Neural progenitor cell (in vitro differentiated cells): ENCODE results near the gene MOCOS. TPM values are rescaled to one million over a fixed set of nuclear protein-coding genes. Genes with fewer than 3 reads are reported as not detected.

ENCODE experiments used
- DNase-seq: peaks from one replicate; pipeline ENCODE4 v3.0.0-alpha.2; 2016; ENCODE audit warnings: low spot score
- H2AFZ ChIP-seq: fragments of 200-600 bp; sonication (generic); replicated peaks from 2 replicates; pipeline ENCODE4 v1.6.1; 2016; ENCODE audit warnings: antibody characterized with exemption
- H3F3A ChIP-seq: fragments of 200-600 bp; sonication (generic); 2 replicates; pipeline ENCODE4 v1.6.1; 2016; ENCODE audit warnings: antibody characterized with exemption, low read depth
- H3K27ac ChIP-seq: fragments of 200-600 bp; sonication (generic); 2 replicates; pipeline ENCODE4 v1.5.1; 2016; ENCODE audit warnings: mild to moderate bottlenecking
- H3K27me3 ChIP-seq: fragments of 200-600 bp; sonication (generic); 2 replicates; pipeline ENCODE4 v1.6.1; 2016; ENCODE audit warnings: mild to moderate bottlenecking, moderate library complexity
- H3K36me3 ChIP-seq: fragments of 200-600 bp; sonication (generic); 2 replicates; pipeline ENCODE4 v1.5.1; 2016
- H3K4me1 ChIP-seq: fragments of 200-600 bp; sonication (generic); 2 replicates; pipeline ENCODE4 v1.6.1; 2016; ENCODE audit warnings: mixed run types
- H3K4me2 ChIP-seq: fragments of 200-600 bp; sonication (generic); 2 replicates; pipeline ENCODE4 v1.6.1; 2016
- H3K4me3 ChIP-seq: fragments of 200-600 bp; sonication (generic); 2 replicates; pipeline ENCODE4 v1.5.1; 2016
- H3K79me2 ChIP-seq: fragments of 200-600 bp; sonication (generic); 2 replicates; pipeline ENCODE4 v1.6.1; 2016; ENCODE audit warnings: low read depth
- H3K9ac ChIP-seq: fragments of 200-600 bp; sonication (generic); 2 replicates; pipeline ENCODE4 v1.6.1; 2016
- H3K9me3 ChIP-seq: fragments of 200-600 bp; sonication (generic); 2 replicates; pipeline ENCODE4 v1.5.1; 2016; ENCODE audit warnings: low read depth
- H4K20me1 ChIP-seq: fragments of 200-600 bp; sonication (generic); 2 replicates; pipeline ENCODE4 v1.6.1; 2016; ENCODE audit warnings: low read depth
- H3K27ac Mint-ChIP-seq: 3 replicates; pipeline ENCODE4 v1.8.0; 2021; ENCODE audit warnings: mixed read lengths
- H3K27me3 Mint-ChIP-seq: 2 replicates; pipeline ENCODE4 v1.8.0; 2022; ENCODE audit warnings: low read depth, mild to moderate bottlenecking, inconsistent platforms, moderate library complexity, mixed read lengths; ENCODE audit not compliant: insufficient read depth
- H3K36me3 Mint-ChIP-seq: 3 replicates; pipeline ENCODE4 v1.8.0; 2021; ENCODE audit warnings: mixed read lengths
- H3K4me1 Mint-ChIP-seq: 3 replicates; pipeline ENCODE4 v1.8.0; 2021; ENCODE audit warnings: mixed read lengths
- H3K4me3 Mint-ChIP-seq: 3 replicates; pipeline ENCODE4 v1.8.0; 2021; ENCODE audit warnings: mild to moderate bottlenecking, moderate library complexity, mixed read lengths
- H3K9me3 Mint-ChIP-seq: 3 replicates; pipeline ENCODE4 v1.8.0; 2020; ENCODE audit warnings: mixed read lengths
- EZH2 ChIP-seq: fragments of 200-600 bp; sonication (generic); IDR thresholded peaks from 2 replicates; pipeline ENCODE4 v1.6.1; 2017; ENCODE audit warnings: antibody characterized with exemption, mild to moderate bottlenecking, moderate library complexity
- EZH2phosphoT487 ChIP-seq: fragments of 200-600 bp; sonication (generic); IDR thresholded peaks from 2 replicates; pipeline ENCODE4 v1.6.1; 2017; ENCODE audit warnings: antibody characterized with exemption
- total RNA-seq: library from RNA; depleted of rRNA; stranded (reverse); fragments of >200 nt; gene quantifications from 2 replicates; pipeline ENCODE4 v1.2.3, GENCODE V29; 2015; ENCODE audit warnings: low replicate concordance
- TF ChIP-seq, protein P1 (sequence below): fragments of 200-600 bp; sonication (generic); IDR thresholded peaks from 2 replicates; pipeline ENCODE4 v1.5.1; 2017; ENCODE audit warnings: antibody characterized with exemption, mild to moderate bottlenecking

The MOCOS gene
- total RNA-seq, 1 donor from 2014 or later: 0.36 TPM

DNA sequence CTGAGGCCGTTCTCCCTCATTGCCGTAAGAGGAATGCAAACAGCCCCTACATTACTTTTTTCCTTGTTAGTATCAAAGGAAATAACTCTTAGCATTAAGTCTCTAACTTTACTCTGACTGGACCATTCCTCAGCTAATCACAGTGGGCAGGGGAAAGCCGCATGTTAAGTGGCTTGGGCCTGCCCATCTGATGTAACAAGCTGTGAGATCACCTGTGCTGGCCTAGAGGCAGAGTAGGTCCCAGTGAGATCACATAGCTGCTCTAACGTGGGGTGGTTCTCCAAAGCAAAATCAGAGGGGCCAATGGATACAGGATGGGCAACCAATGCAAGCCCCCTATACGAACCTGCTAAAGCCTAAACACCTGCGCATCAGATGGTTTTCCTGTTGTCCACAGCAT lies 5.9 kb upstream of the MOCOS start:
- no peak overlapping the region for H3K9ac ChIP-seq
- no peaks in the 10 kb centered on the region for H3K36me3 ChIP-seq
- H3K36me3 Mint-ChIP-seq: peaks cover 5% of the 10 kb centered on the region
- peaks cover 3% of the 10 kb centered on the region for H3F3A ChIP-seq
- H3K79me2 ChIP-seq: no peaks in the 10 kb centered on the region
- DNase-seq: no peak
- no peaks in the 10 kb centered on the region for H3K9me3 Mint-ChIP-seq
- no peaks in the 10 kb centered on the region for H3K4me1 ChIP-seq
- peaks cover 11% of the 10 kb centered on the region for H3K27me3 Mint-ChIP-seq
- H3K9me3 ChIP-seq: no peaks in the 10 kb centered on the region
- H4K20me1 ChIP-seq: peaks cover 3% of the 10 kb centered on the region
- H3K27ac Mint-ChIP-seq: no peak overlapping the region
- H3K4me1 Mint-ChIP-seq: peaks cover 3% of the 10 kb centered on the region
- peaks cover 26% of the 10 kb centered on the region for H3K27me3 ChIP-seq
- no peak overlapping the region for H3K4me2 ChIP-seq
- TF ChIP-seq EZH2phosphoT487: no peak
- TF ChIP-seq, protein P1, sequence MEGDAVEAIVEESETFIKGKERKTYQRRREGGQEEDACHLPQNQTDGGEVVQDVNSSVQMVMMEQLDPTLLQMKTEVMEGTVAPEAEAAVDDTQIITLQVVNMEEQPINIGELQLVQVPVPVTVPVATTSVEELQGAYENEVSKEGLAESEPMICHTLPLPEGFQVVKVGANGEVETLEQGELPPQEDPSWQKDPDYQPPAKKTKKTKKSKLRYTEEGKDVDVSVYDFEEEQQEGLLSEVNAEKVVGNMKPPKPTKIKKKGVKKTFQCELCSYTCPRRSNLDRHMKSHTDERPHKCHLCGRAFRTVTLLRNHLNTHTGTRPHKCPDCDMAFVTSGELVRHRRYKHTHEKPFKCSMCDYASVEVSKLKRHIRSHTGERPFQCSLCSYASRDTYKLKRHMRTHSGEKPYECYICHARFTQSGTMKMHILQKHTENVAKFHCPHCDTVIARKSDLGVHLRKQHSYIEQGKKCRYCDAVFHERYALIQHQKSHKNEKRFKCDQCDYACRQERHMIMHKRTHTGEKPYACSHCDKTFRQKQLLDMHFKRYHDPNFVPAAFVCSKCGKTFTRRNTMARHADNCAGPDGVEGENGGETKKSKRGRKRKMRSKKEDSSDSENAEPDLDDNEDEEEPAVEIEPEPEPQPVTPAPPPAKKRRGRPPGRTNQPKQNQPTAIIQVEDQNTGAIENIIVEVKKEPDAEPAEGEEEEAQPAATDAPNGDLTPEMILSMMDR: no peak
- no peak for TF ChIP-seq EZH2
- H3K4me3 ChIP-seq: no peak overlapping the region
- no peak overlapping the region for H3K4me3 Mint-ChIP-seq
- H2AFZ ChIP-seq: no peak overlapping the region
- no peak overlapping the region for H3K27ac ChIP-seq

DNA sequence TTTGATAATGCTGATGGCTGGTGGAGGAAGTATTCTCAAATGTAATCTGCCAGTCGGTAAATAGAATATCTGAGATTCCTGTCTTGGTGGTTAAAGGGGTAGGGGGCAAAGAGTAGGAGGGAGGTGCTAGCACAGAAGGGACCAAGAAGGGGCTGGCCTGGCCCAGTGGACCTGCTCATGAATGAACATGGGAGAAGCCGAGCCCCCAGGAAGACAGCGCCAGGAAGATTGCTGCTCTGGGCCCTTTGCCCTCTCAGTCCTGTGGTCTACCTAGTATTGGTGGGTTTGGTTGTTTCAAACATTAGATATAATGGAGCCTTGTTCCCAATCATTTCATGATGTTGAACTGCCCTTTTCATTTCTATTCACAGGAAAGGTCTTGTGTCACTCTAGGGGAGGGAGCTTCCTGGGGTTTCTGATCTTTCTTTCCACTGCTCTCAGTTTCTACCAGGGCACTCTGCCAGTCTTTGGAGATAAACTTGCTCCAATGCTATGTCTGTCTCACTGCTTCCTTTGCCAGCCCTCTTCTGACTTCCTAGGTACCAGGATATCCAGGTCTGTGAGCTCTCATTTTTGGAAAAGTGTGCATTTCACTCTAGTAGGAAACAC lies 5.3 kb upstream of the MOCOS start:
- no peak overlapping the region for H3K27ac ChIP-seq
- Mint-ChIP-seq H3K36me3 (peaks cover 3% of the 10 kb centered on the region), H3K27me3 (peaks cover 13% of the 10 kb centered on the region), H3K9me3 (no peaks in the 10 kb centered on the region), H3K27ac (no peak overlapping the region), H3K4me1 (peaks cover 3% of the 10 kb centered on the region), H3K4me3 (no peak overlapping the region)
- no peak overlapping the region for H3K9ac ChIP-seq
- H3K4me2 ChIP-seq: no peak overlapping the region
- H3K79me2 ChIP-seq: no peaks in the 10 kb centered on the region
- H3K4me1 ChIP-seq: no peaks in the 10 kb centered on the region
- peaks cover 31% of the 10 kb centered on the region for H3K27me3 ChIP-seq
- H2AFZ ChIP-seq: no peak overlapping the region
- no peaks in the 10 kb centered on the region for H3K36me3 ChIP-seq
- TF ChIP-seq EZH2: no peak
- no peaks in the 10 kb centered on the region for H3K9me3 ChIP-seq
- H3K4me3 ChIP-seq: no peak overlapping the region
- no peak for DNase-seq
- H3F3A ChIP-seq: peaks cover 3% of the 10 kb centered on the region
- peaks cover 6% of the 10 kb centered on the region for H4K20me1 ChIP-seq

DNA sequence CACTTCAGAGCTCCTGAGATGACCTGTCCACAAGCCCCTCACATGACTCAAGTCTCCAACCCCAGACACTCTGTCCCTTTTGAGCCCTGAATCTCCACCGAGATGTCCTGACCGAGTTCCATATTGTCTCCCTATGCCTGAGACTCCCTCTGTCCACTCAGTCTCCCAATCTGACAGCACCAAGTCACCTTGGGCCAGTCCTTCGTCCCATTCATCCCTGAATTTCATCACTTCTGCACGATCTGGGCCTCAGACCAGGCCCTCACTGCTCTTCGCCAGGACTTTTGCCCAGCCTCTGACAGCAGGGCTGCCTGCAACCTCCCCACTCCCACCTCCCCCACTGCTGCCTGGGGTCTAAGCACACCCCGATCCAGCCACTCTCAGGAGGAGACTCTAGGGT lies 4.3 kb upstream of the MOCOS start:
- H3K4me3 Mint-ChIP-seq: no peak overlapping the region
- Histone ChIP-seq H3K4me2 (no peak overlapping the region), H3K27me3 (peaks cover 42% of the 10 kb centered on the region), H3K4me1 (no peaks in the 10 kb centered on the region), H3K9ac (no peak overlapping the region), H4K20me1 (peaks cover 6% of the 10 kb centered on the region), H2AFZ (no peak overlapping the region), H3F3A (peaks cover 4% of the 10 kb centered on the region), H3K27ac (no peak overlapping the region), H3K9me3 (no peaks in the 10 kb centered on the region), H3K36me3 (no peaks in the 10 kb centered on the region), H3K79me2 (no peaks in the 10 kb centered on the region), H3K4me3 (no peak overlapping the region)
- DNase-seq: no peak
- TF ChIP-seq EZH2 (no peak), EZH2phosphoT487 (no peak)
- TF ChIP-seq, protein P1: no peak
- H3K27me3 Mint-ChIP-seq: peaks cover 19% of the 10 kb centered on the region
- no peak overlapping the region for H3K27ac Mint-ChIP-seq
- peaks cover 3% of the 10 kb centered on the region for H3K4me1 Mint-ChIP-seq
- H3K9me3 Mint-ChIP-seq: no peaks in the 10 kb centered on the region
- no peaks in the 10 kb centered on the region for H3K36me3 Mint-ChIP-seq

DNA sequence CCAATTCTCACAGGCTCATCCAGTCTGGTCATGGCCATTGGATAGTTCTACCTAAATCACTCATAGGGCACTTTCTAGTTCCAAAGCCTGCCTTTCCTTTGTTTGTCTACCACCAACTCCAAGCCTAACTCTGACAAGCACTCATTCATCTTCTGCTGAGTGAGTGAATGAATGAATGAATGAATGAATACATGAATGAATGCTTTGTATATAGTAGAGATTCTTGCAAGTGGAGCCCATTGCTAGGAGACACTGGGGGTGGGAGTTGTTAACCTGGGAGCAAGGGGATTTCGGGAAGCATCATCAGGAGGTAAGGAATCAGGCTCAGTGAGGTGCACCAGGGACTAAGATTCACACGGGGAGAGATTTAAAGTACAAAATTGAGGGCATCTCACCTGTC lies 3.3 kb upstream of the MOCOS start:
- no peak overlapping the region for H3K4me3 ChIP-seq
- no peak for DNase-seq
- H3K4me1 Mint-ChIP-seq: peaks cover 13% of the 10 kb centered on the region
- no peaks in the 10 kb centered on the region for H3K36me3 ChIP-seq
- no peak overlapping the region for H3K4me3 Mint-ChIP-seq
- no peaks in the 10 kb centered on the region for H3K36me3 Mint-ChIP-seq
- no peak overlapping the region for H3K27ac Mint-ChIP-seq
- H3K27ac ChIP-seq: no peak overlapping the region
- H3K27me3 Mint-ChIP-seq: peaks cover 25% of the 10 kb centered on the region
- TF ChIP-seq, protein P1: no peak
- TF ChIP-seq EZH2phosphoT487 (no peak), EZH2 (no peak)
- H2AFZ ChIP-seq: no peak overlapping the region
- no peaks in the 10 kb centered on the region for H3K79me2 ChIP-seq
- H3K4me2 ChIP-seq: no peak overlapping the region
- H3K9me3 ChIP-seq: no peaks in the 10 kb centered on the region
- H3F3A ChIP-seq: peaks cover 13% of the 10 kb centered on the region
- H3K27me3 ChIP-seq: peaks cover 51% of the 10 kb centered on the region
- H3K9me3 Mint-ChIP-seq: no peaks in the 10 kb centered on the region
- H3K4me1 ChIP-seq: peaks cover 3% of the 10 kb centered on the region
- H4K20me1 ChIP-seq: peaks cover 15% of the 10 kb centered on the region
- H3K9ac ChIP-seq: no peak overlapping the region
